OCI-LY1 (cell line): Measurements from ENCODE around the gene CDKAL1.

Experiments used
- H2AFZ ChIP-seq: fragments of 200-600 bp; sonication (generic), shearing (Covaris generic); 2 replicates; pipeline ENCODE4 v1.6.0; 2014; ENCODE audit warnings: antibody characterized with exemption, mild to moderate bottlenecking, low read length
- H3F3A ChIP-seq: fragments of 200-600 bp; sonication (generic), shearing (Covaris generic); 2 replicates; pipeline ENCODE4 v1.6.0; 2014; ENCODE audit warnings: mild to moderate bottlenecking, antibody characterized with exemption, low read length, moderate library complexity; ENCODE audit not compliant: insufficient read depth
- H3K27ac ChIP-seq: fragments of 200-600 bp; sonication (generic); 2 replicates; pipeline ENCODE4 v1.5.1; 2014; ENCODE audit warnings: low read length, mixed run types, mild to moderate bottlenecking, low read depth; ENCODE audit not compliant: poor library complexity, severe bottlenecking
- H3K27me3 ChIP-seq: fragments of 200-600 bp; sonication (generic); 2 replicates; pipeline ENCODE4 v1.6.0; 2014; ENCODE audit warnings: antibody characterized with exemption, mild to moderate bottlenecking, low read length, moderate library complexity; ENCODE audit not compliant: insufficient read depth
- H3K36me3 ChIP-seq: fragments of 200-600 bp; sonication (generic); 2 replicates; pipeline ENCODE4 v1.6.1; 2014; ENCODE audit warnings: mild to moderate bottlenecking, antibody characterized with exemption, low read length, moderate library complexity, mixed read lengths; ENCODE audit not compliant: insufficient read depth
- H3K4me1 ChIP-seq: fragments of 200-600 bp; sonication (generic); 2 replicates; pipeline ENCODE4 v1.5.1; 2014; ENCODE audit warnings: mild to moderate bottlenecking, low read length, moderate library complexity; ENCODE audit not compliant: insufficient read depth, severe bottlenecking
- H3K4me2 ChIP-seq: fragments of 200-600 bp; sonication (generic), shearing (Covaris generic); 2 replicates; pipeline ENCODE4 v1.6.1; 2014; ENCODE audit warnings: low read length
- H3K4me3 ChIP-seq: fragments of 200-600 bp; sonication (generic); 2 replicates; pipeline ENCODE4 v1.5.1; 2014; ENCODE audit warnings: low read length, low read depth, mild to moderate bottlenecking, mixed read lengths; ENCODE audit not compliant: poor library complexity, severe bottlenecking
- H3K79me2 ChIP-seq: fragments of 200-600 bp; shearing (Covaris generic); 2 replicates; pipeline ENCODE4 v1.6.1; 2016; ENCODE audit warnings: mixed run types, low read length, mixed read lengths; ENCODE audit not compliant: insufficient read depth
- H3K9ac ChIP-seq: fragments of 200-600 bp; sonication (generic), shearing (Covaris generic); 2 replicates; pipeline ENCODE4 v1.6.1; 2014; ENCODE audit warnings: mild to moderate bottlenecking, low read length, mixed read lengths
- H3K9me2 ChIP-seq: fragments of 200-600 bp; sonication (generic), shearing (Covaris generic); 2 replicates; pipeline ENCODE4 v1.6.1; 2014; ENCODE audit warnings: low read depth, mild to moderate bottlenecking, low read length, mixed read lengths
- H3K9me3 ChIP-seq: fragments of 200-600 bp; shearing (Covaris generic); 2 replicates; pipeline ENCODE4 v1.6.1; 2014; ENCODE audit warnings: low read length, mixed read lengths
- H4K20me1 ChIP-seq: fragments of 200-600 bp; sonication (generic), shearing (Covaris generic); 2 replicates; pipeline ENCODE4 v1.6.0; 2016; ENCODE audit warnings: mild to moderate bottlenecking, low read length; ENCODE audit not compliant: insufficient read depth
- CTCF ChIP-seq: fragments of 200-600 bp; sonication (generic), shearing (Covaris generic); IDR thresholded peaks from 2 replicates; pipeline ENCODE4 v1.5.1; 2017; ENCODE audit warnings: mild to moderate bottlenecking, antibody characterized with exemption, low read length, moderate library complexity, mixed read lengths
- EZH2 ChIP-seq: fragments of 200-600 bp; sonication (generic), shearing (Covaris generic); IDR thresholded peaks from 2 replicates; pipeline ENCODE4 v1.8.0; 2017; ENCODE audit warnings: borderline replicate concordance, mixed run types, mild to moderate bottlenecking, antibody characterized with exemption, low read length, moderate library complexity, mixed read lengths

The CDKAL1 gene

GRCh38 chr6:20965915-20966314 lies 431.7 kb downstream of the CDKAL1 start:
- no peak overlapping the region for H3K4me2 ChIP-seq
- no peak for TF ChIP-seq CTCF
- no peak for TF ChIP-seq EZH2
- no peaks in the 10 kb centered on the region for H3K27me3 ChIP-seq
- no peaks in the 10 kb centered on the region for H3F3A ChIP-seq
- H4K20me1 ChIP-seq = no peaks in the 10 kb centered on the region
- H3K4me3 ChIP-seq = no peak overlapping the region
- no peaks in the 10 kb centered on the region for H3K9me2 ChIP-seq
- no peak overlapping the region for H3K27ac ChIP-seq
- no peak overlapping the region for H2AFZ ChIP-seq
- H3K79me2 ChIP-seq = no peaks in the 10 kb centered on the region
- H3K9me3 ChIP-seq = no peaks in the 10 kb centered on the region
- H3K4me1 ChIP-seq = no peaks in the 10 kb centered on the region
- H3K9ac ChIP-seq = no peak overlapping the region
- H3K36me3 ChIP-seq = no peaks in the 10 kb centered on the region; the same call in 1 of the 2 replicates

GRCh38 chr6:20969551-20969950 lies 435.3 kb downstream of the CDKAL1 start:
- Histone ChIP-seq H3K9me2 (no peaks in the 10 kb centered on the region), H3K4me3 (no peak overlapping the region), H3K4me2 (no peak overlapping the region), H3K27ac (no peak overlapping the region), H2AFZ (no peak overlapping the region), H4K20me1 (no peaks in the 10 kb centered on the region), H3K79me2 (no peaks in the 10 kb centered on the region), H3K9me3 (no peaks in the 10 kb centered on the region), H3K4me1 (no peaks in the 10 kb centered on the region), H3K9ac (no peak overlapping the region), H3K27me3 (no peaks in the 10 kb centered on the region), H3F3A (no peaks in the 10 kb centered on the region), H3K36me3 (no peaks in the 10 kb centered on the region; the same call in 1 of the 2 replicates)
- TF ChIP-seq CTCF (no peak), EZH2 (no peak)

GRCh38 chr6:20976391-20976918 lies 442.2 kb downstream of the CDKAL1 start:
- Histone ChIP-seq H4K20me1 (no peaks in the 10 kb centered on the region), H3K36me3 (no peaks in the 10 kb centered on the region), H3K9ac (no peak overlapping the region), H3K9me3 (no peaks in the 10 kb centered on the region), H3K9me2 (no peaks in the 10 kb centered on the region), H3K4me1 (no peaks in the 10 kb centered on the region), H3K27me3 (no peaks in the 10 kb centered on the region), H2AFZ (no peak overlapping the region), H3K27ac (no peak overlapping the region), H3K4me3 (no peak overlapping the region), H3F3A (no peaks in the 10 kb centered on the region), H3K79me2 (no peaks in the 10 kb centered on the region), H3K4me2 (no peak overlapping the region)
- TF ChIP-seq CTCF = no peak
- TF ChIP-seq EZH2 = no peak
